Measurements from ENCODE around the gene SEC22C. TPM values are rescaled to one million over a fixed set of nuclear protein-coding genes. Genes with fewer than 3 reads are reported as not detected.

The SEC22C gene, protein sequence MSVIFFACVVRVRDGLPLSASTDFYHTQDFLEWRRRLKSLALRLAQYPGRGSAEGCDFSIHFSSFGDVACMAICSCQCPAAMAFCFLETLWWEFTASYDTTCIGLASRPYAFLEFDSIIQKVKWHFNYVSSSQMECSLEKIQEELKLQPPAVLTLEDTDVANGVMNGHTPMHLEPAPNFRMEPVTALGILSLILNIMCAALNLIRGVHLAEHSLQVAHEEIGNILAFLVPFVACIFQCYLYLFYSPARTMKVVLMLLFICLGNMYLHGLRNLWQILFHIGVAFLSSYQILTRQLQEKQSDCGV
- polyA plus RNA-seq (45.3 to 58.4 TPM (median 54.9 TPM) in 3 replicates), polyA minus RNA-seq (33.4 to 38.6 TPM (median 35.7 TPM) in 3 replicates)
- 11.3 TPM for polyA plus RNA-seq (2011; ENCODE audit: low read depth)
- 37.6 and 51.8 TPM in 2 replicates for polyA plus RNA-seq (2011; cell fraction: cytosol; rRNA removed)
- polyA plus RNA-seq (2011; cell fraction: nucleus; rRNA removed) = 39.3 and 43.7 TPM in 2 replicates
- 28.4 and 46.8 TPM in 2 replicates for polyA plus RNA-seq (2012; ENCODE audit: low replicate concordance)
- polyA minus RNA-seq (2011; cell fraction: cytosol; rRNA and poly(A)+ RNA removed) = 29.7 TPM
- polyA minus RNA-seq (2011; cell fraction: nucleus; rRNA and poly(A)+ RNA removed) = 18.0 and 34.1 TPM in 2 replicates

DNA sequence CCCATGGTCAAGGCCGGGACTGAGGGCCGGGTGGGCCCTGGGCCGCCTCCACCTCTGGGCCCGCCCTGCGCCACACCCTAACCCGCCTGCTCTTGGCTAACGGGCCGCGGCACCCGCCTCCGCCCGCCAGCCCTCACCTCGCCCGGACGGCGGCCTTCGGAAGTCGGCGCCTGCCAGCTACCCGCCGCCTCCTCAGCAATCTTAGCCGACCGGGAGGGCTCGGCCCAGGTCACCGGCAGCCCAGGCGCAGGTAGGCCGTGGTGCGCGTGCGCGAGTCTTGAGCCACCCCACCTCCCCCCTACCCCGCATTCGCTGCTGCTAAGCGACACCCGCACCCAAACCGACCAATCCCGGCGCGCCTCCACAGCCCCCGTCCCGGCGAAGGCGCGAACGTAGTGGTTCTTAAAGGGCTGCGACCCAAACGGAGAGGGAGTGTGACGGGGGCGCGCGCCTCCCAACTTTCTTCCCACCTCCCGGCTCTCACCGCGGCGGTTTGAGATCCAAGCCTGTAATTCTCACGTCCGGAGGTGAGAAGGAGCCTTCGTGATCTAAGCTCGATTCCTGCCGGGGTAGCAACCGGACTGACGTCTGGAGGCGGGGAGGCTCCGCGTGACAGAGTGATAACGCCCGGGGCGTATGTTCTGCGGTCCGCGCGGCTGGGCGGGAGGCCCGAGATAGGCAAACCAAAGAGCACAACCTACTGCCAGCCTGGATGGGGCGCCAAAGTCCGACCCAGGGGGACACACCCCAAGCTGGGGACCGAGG lies at the start of gene SEC22C:
TSS of gene SEC22C (minus strand) at position 259 of the 765 bp plus-strand sequence. CDS start 12,921 bp downstream, outside the sequence.
- FAIRE-seq (no peak), DNase-seq (ENCODE audit: low read depth, low spot score) (peak; percentile 56)
- H3K9me3 ChIP-seq (ENCODE audit: control insufficient read depth, low read depth, low read length) = no peaks in the 10 kb centered on the region
- H3K9me1 ChIP-seq (ENCODE audit: control insufficient read depth, extremely low read depth, insufficient read depth, low read length) = no peaks in the 10 kb centered on the region
- TF ChIP-seq, protein P1, sequence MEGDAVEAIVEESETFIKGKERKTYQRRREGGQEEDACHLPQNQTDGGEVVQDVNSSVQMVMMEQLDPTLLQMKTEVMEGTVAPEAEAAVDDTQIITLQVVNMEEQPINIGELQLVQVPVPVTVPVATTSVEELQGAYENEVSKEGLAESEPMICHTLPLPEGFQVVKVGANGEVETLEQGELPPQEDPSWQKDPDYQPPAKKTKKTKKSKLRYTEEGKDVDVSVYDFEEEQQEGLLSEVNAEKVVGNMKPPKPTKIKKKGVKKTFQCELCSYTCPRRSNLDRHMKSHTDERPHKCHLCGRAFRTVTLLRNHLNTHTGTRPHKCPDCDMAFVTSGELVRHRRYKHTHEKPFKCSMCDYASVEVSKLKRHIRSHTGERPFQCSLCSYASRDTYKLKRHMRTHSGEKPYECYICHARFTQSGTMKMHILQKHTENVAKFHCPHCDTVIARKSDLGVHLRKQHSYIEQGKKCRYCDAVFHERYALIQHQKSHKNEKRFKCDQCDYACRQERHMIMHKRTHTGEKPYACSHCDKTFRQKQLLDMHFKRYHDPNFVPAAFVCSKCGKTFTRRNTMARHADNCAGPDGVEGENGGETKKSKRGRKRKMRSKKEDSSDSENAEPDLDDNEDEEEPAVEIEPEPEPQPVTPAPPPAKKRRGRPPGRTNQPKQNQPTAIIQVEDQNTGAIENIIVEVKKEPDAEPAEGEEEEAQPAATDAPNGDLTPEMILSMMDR (optimal IDR thresholded peaks at IDR 0.05 in 1 of 3, IDR thresholded peaks at IDR 0.05 in 1 of 3, conservative IDR thresholded peaks at IDR 0.05 in 1 of 3; ENCODE audit: extremely low read depth in 1 of 3, insufficient read depth in 2 of 3, low read length in 3 of 3) = peak; percentile 28 to 66 (median 32)
- no peak for TF ChIP-seq EZH2 (IDR thresholded peaks at IDR 0.05; ENCODE audit: low read length)
- peaks cover 0 to 1% of the 10 kb centered on the region in 2 experiments for H3K36me3 ChIP-seq (ENCODE audit: control insufficient read depth in 2 of 2, extremely low read depth in 1 of 2, insufficient read depth in 2 of 2, low read length in 2 of 2)
- peak within 1 kb of the TSS; percentile 96 for H2AFZ ChIP-seq (ENCODE audit: control insufficient read depth, low read length)
- peaks cover 17% of the 10 kb centered on the region for H3K4me1 ChIP-seq (ENCODE audit: control insufficient read depth, extremely low read depth, insufficient read depth, low read length)
- no peaks in the 10 kb centered on the region for H3K27me3 ChIP-seq (ENCODE audit: control insufficient read depth, extremely low read depth, insufficient read depth, low read length)
- dilution Hi-C loops (cut with MboI; ENCODE audit: extremely low pct_ligation_motif_present, low sequenced_read_pairs) = no loop called here
- H3K79me2 ChIP-seq (ENCODE audit: control insufficient read depth, insufficient read depth, low read length) = peaks cover 36% of the 10 kb centered on the region
- no peaks in the 10 kb centered on the region for H4K20me1 ChIP-seq (ENCODE audit: control insufficient read depth, extremely low read depth, insufficient read depth, low read length)
- H3K4me3 ChIP-seq (ENCODE audit: control insufficient read depth in 2 of 3, extremely low read depth in 1 of 3, insufficient read depth in 2 of 3, low read depth in 1 of 3, low read length in 3 of 3) = peak within 1 kb of the TSS; percentile 83 to 92 (median 85)
- H3K4me2 ChIP-seq (ENCODE audit: control insufficient read depth, extremely low read depth, insufficient read depth, low read depth, low read length) = peak within 1 kb of the TSS; percentile 97
- H3K9ac ChIP-seq (ENCODE audit: control insufficient read depth, extremely low read depth, insufficient read depth, low read length) = peak within 1 kb of the TSS; percentile 89
- H3K27ac ChIP-seq (ENCODE audit: control insufficient read depth, insufficient read depth, low read length) = peak within 1 kb of the TSS; percentile 84

DNA sequence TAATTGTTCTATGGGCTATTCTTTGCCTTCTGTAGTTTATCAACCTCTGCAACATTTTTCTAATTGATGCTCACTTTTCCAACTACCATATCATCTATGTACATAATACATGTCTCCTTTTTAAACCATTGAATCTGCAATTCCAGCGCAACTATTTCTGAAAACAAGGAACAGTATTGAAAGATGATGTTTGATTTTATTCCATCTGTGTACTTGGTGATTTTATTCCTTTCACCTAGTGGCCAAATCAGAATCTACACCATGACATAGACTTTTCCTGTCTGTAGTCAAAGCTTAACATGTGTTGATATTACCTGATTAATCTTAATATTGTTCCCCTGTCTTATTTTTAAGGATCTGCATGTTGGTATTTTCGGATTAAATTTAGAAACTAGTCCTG lies 31.7 kb upstream of the SEC22C start:
- no peak overlapping the region for H2AFZ ChIP-seq (ENCODE audit: control insufficient read depth, low read length)
- no peaks in the 10 kb centered on the region for H3K27me3 ChIP-seq (ENCODE audit: control insufficient read depth, extremely low read depth, insufficient read depth, low read length)
- H3K9me3 ChIP-seq (ENCODE audit: control insufficient read depth, low read depth, low read length) = no peaks in the 10 kb centered on the region
- H3K9ac ChIP-seq (ENCODE audit: control insufficient read depth, extremely low read depth, insufficient read depth, low read length) = no peak overlapping the region
- no peak overlapping the region for H3K27ac ChIP-seq (ENCODE audit: control insufficient read depth, insufficient read depth, low read length)
- no peaks in the 10 kb centered on the region for H4K20me1 ChIP-seq (ENCODE audit: control insufficient read depth, extremely low read depth, insufficient read depth, low read length)
- H3K4me3 ChIP-seq (ENCODE audit: control insufficient read depth in 2 of 3, extremely low read depth in 1 of 3, insufficient read depth in 2 of 3, low read depth in 1 of 3, low read length in 3 of 3) = no peak overlapping the region
- dilution Hi-C loops (cut with MboI; ENCODE audit: extremely low pct_ligation_motif_present, low sequenced_read_pairs) = no loop called here
- H3K4me1 ChIP-seq (ENCODE audit: control insufficient read depth, extremely low read depth, insufficient read depth, low read length) = no peaks in the 10 kb centered on the region
- peaks cover 76% of the 10 kb centered on the region for H3K79me2 ChIP-seq (ENCODE audit: control insufficient read depth, insufficient read depth, low read length)
- TF ChIP-seq, protein P1 (optimal IDR thresholded peaks at IDR 0.05 in 1 of 3, IDR thresholded peaks at IDR 0.05 in 1 of 3, conservative IDR thresholded peaks at IDR 0.05 in 1 of 3; ENCODE audit: extremely low read depth in 1 of 3, insufficient read depth in 2 of 3, low read length in 3 of 3) = peak in 2 of 3 experiments; percentile 38 to 57
- no peak for TF ChIP-seq EZH2 (IDR thresholded peaks at IDR 0.05; ENCODE audit: low read length)
- no peak for FAIRE-seq
- H3K4me2 ChIP-seq (ENCODE audit: control insufficient read depth, extremely low read depth, insufficient read depth, low read depth, low read length) = no peak overlapping the region
- no peak for DNase-seq (ENCODE audit: low read depth, low spot score)
- H3K36me3 ChIP-seq (ENCODE audit: control insufficient read depth in 2 of 2, extremely low read depth in 1 of 2, insufficient read depth in 2 of 2, low read length in 2 of 2) = peaks cover 5 to 6% of the 10 kb centered on the region in 2 experiments
- no peaks in the 10 kb centered on the region for H3K9me1 ChIP-seq (ENCODE audit: control insufficient read depth, extremely low read depth, insufficient read depth, low read length)

Data from keratinocyte (primary cell).